Skeletal muscle satellite cell (primary cell): Measurements from ENCODE around the gene CCBE1.
A peak's percentile ranks its signal among the peaks of the same experiment; 100 is the strongest.

Experiments
- H3K27me3 ChIP-seq: 2 replicates; pipeline ENCODE4 v1.7.0; 2013; ENCODE audit warnings: low read length; ENCODE audit not compliant: control insufficient read depth, insufficient read depth
- H3K36me3 ChIP-seq: 2 replicates; pipeline ENCODE4 v1.7.0; 2013; ENCODE audit warnings: mild to moderate bottlenecking, control low read depth, low read length; ENCODE audit not compliant: insufficient read depth
- H3K4me1 ChIP-seq: 2 replicates; pipeline ENCODE4 v1.7.0; 2013; ENCODE audit warnings: low read length; ENCODE audit not compliant: control insufficient read depth, insufficient read depth
- H3K4me2 ChIP-seq: 2 replicates; pipeline ENCODE4 v1.7.0; 2013; ENCODE audit warnings: mild to moderate bottlenecking, low read length
- H3K4me3 ChIP-seq: 2 replicates; pipeline ENCODE4 v1.7.0; 2013; ENCODE audit warnings: low read length
- H3K9ac ChIP-seq: 2 replicates; pipeline ENCODE4 v1.7.0; 2013; ENCODE audit warnings: mild to moderate bottlenecking, low read depth, low read length, moderate library complexity
- H3K9me3 ChIP-seq: replicated peaks from 2 replicates; pipeline ENCODE4 v1.7.0; 2013; ENCODE audit warnings: mild to moderate bottlenecking, control low read depth, low read length

The CCBE1 gene

GRCh38 chr18:59565957-59566356 is 131.3 kb downstream of the CCBE1 start:
- Histone ChIP-seq H3K36me3 (no peaks in the 10 kb centered on the region), H3K4me1 (peaks cover 27% of the 10 kb centered on the region), H3K9me3 (no peaks in the 10 kb centered on the region), H3K27me3 (no peaks in the 10 kb centered on the region), H3K4me2 (no peak overlapping the region), H3K9ac (no peak overlapping the region), H3K4me3 (peak overlapping the region; percentile 8)

GRCh38 chr18:59564561-59564960 is 132.7 kb downstream of the CCBE1 start:
- Histone ChIP-seq H3K36me3 (no peaks in the 10 kb centered on the region), H3K4me3 (no peak overlapping the region), H3K27me3 (no peaks in the 10 kb centered on the region), H3K9ac (no peak overlapping the region), H3K9me3 (no peaks in the 10 kb centered on the region), H3K4me1 (peaks cover 14% of the 10 kb centered on the region), H3K4me2 (no peak overlapping the region)

GRCh38 chr18:59563176-59563785 is 133.9 kb downstream of the CCBE1 start:
- no peaks in the 10 kb centered on the region for H3K9me3 ChIP-seq
- H3K4me2 ChIP-seq, result no peak overlapping the region
- no peak overlapping the region for H3K4me3 ChIP-seq
- H3K4me1 ChIP-seq, result peaks cover 13% of the 10 kb centered on the region
- no peaks in the 10 kb centered on the region for H3K27me3 ChIP-seq
- no peak overlapping the region for H3K9ac ChIP-seq
- H3K36me3 ChIP-seq, result no peaks in the 10 kb centered on the region

GRCh38 chr18:59562751-59563150 is 134.5 kb downstream of the CCBE1 start:
- Histone ChIP-seq H3K4me2 (no peak overlapping the region), H3K36me3 (peaks cover 4% of the 10 kb centered on the region), H3K4me3 (no peak overlapping the region)

GRCh38 chr18:59561612-59562011 is 135.6 kb downstream of the CCBE1 start:
- no peak overlapping the region for H3K4me3 ChIP-seq
- H3K9ac ChIP-seq, result no peak overlapping the region
- peaks cover 10% of the 10 kb centered on the region for H3K4me1 ChIP-seq
- no peaks in the 10 kb centered on the region for H3K27me3 ChIP-seq
- H3K4me2 ChIP-seq, result no peak overlapping the region
- H3K36me3 ChIP-seq, result peaks cover 4% of the 10 kb centered on the region
- no peaks in the 10 kb centered on the region for H3K9me3 ChIP-seq

More at GRCh38 chr18:59562751-59563150, 134.5 kb downstream of the CCBE1 start:
- Histone ChIP-seq H3K9me3 (no peaks in the 10 kb centered on the region), H3K27me3 (no peaks in the 10 kb centered on the region), H3K9ac (no peak overlapping the region), H3K4me1 (peaks cover 13% of the 10 kb centered on the region)

GRCh38 chr18:59560556-59560955 is 136.7 kb downstream of the CCBE1 start:
- Histone ChIP-seq H3K9me3 (no peaks in the 10 kb centered on the region), H3K4me1 (peaks cover 10% of the 10 kb centered on the region), H3K9ac (no peak overlapping the region), H3K4me3 (no peak overlapping the region), H3K36me3 (peaks cover 4% of the 10 kb centered on the region), H3K4me2 (no peak overlapping the region), H3K27me3 (no peaks in the 10 kb centered on the region)

- no peaks in the 10 kb centered on the region for H3K9me3 ChIP-seq
- H3K4me3 ChIP-seq, result no peak overlapping the region
- peaks cover 4% of the 10 kb centered on the region for H3K36me3 ChIP-seq
- H3K4me1 ChIP-seq, result peaks cover 10% of the 10 kb centered on the region
- no peak overlapping the region for H3K9ac ChIP-seq
- no peak overlapping the region for H3K4me2 ChIP-seq
- H3K27me3 ChIP-seq, result no peaks in the 10 kb centered on the region
Observed at GRCh38 chr18:59559528-59559927, 137.7 kb downstream of the CCBE1 start.

GRCh38 chr18:59555995-59556659 is 141.1 kb downstream of the CCBE1 start:
- Histone ChIP-seq H3K27me3 (no peaks in the 10 kb centered on the region), H3K4me2 (no peak overlapping the region), H3K4me1 (peaks cover 10% of the 10 kb centered on the region), H3K36me3 (peaks cover 4% of the 10 kb centered on the region), H3K4me3 (no peak overlapping the region), H3K9ac (no peak overlapping the region), H3K9me3 (no peaks in the 10 kb centered on the region)

- Histone ChIP-seq H3K4me3 (no peak overlapping the region), H3K4me1 (peaks cover 16% of the 10 kb centered on the region), H3K36me3 (peaks cover 4% of the 10 kb centered on the region), H3K9me3 (no peaks in the 10 kb centered on the region), H3K4me2 (no peak overlapping the region), H3K27me3 (no peaks in the 10 kb centered on the region), H3K9ac (no peak overlapping the region)
Observed at GRCh38 chr18:59554796-59555335, 142.4 kb downstream of the CCBE1 start.

GRCh38 chr18:59553273-59553870 is 143.9 kb downstream of the CCBE1 start:
- peaks cover 4% of the 10 kb centered on the region for H3K36me3 ChIP-seq
- H3K9me3 ChIP-seq, result no peaks in the 10 kb centered on the region
- H3K4me3 ChIP-seq, result no peak overlapping the region
- H3K4me1 ChIP-seq, result peaks cover 22% of the 10 kb centered on the region
- H3K9ac ChIP-seq, result no peak overlapping the region
- no peaks in the 10 kb centered on the region for H3K27me3 ChIP-seq
- no peak overlapping the region for H3K4me2 ChIP-seq

- Histone ChIP-seq H3K9ac (no peak overlapping the region), H3K27me3 (no peaks in the 10 kb centered on the region), H3K36me3 (no peaks in the 10 kb centered on the region), H3K4me2 (no peak overlapping the region), H3K9me3 (no peaks in the 10 kb centered on the region), H3K4me1 (peaks cover 35% of the 10 kb centered on the region), H3K4me3 (no peak overlapping the region)
Observed at GRCh38 chr18:59551902-59552635, 145.2 kb downstream of the CCBE1 start.
